Fibroblast of lung (primary cell): Measurements from ENCODE around the gene C12orf42.

Experiments
- CTCF ChIP-seq, 2 donors: IDR thresholded peaks in 1 of 2; conservative IDR thresholded peaks in 1 of 2; 1 replicate in 1 of 2; 2 replicates in 1 of 2; pipeline ENCODE4 v1.5.1; 2011 to 2012; ENCODE audit warnings: low read length in 2 of 2, control low read depth in 1 of 2, inconsistent platforms in 1 of 2, low read depth in 1 of 2, mild to moderate bottlenecking in 1 of 2
- EZH2 ChIP-seq: IDR thresholded peaks from 2 replicates; pipeline ENCODE4 v1.5.1; 2012; ENCODE audit warnings: low read length, control low read depth, mild to moderate bottlenecking; ENCODE audit errors: missing control alignments

- no peak for TF ChIP-seq CTCF (conservative IDR thresholded peaks at IDR 0.05 in 1 of 2, IDR thresholded peaks at IDR 0.05 in 1 of 2; ENCODE audit: low read depth in 1 of 2, low read length in 2 of 2)
- no peak for TF ChIP-seq EZH2
Measured at GRCh38 chr12:103288016-103288415, 207.8 kb downstream of the C12orf42 start.
